ENCODE results near the gene PLEKHA5.

DNA sequence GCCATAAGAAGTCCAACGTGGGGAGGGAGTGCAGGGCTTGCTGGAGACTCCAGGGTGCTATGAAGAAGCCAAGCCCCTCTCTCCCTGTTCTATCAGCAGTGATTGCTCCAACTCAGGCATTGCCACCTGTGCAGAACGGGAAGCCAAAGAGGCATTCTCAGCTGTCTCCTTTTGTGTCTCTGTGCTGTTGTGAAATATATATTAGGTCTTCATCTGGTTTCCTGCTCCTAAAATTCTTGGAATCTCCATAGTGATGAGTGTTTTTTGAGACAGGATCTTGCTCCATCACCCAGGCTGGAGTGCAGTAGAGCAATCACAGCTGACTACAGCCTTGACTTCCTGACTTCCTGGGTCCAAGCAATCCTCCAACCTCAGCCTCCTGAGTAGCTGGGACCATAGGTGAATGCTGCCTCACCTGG lies 258.6 kb downstream of the PLEKHA5 start:
- TF ChIP-seq, protein P1, sequence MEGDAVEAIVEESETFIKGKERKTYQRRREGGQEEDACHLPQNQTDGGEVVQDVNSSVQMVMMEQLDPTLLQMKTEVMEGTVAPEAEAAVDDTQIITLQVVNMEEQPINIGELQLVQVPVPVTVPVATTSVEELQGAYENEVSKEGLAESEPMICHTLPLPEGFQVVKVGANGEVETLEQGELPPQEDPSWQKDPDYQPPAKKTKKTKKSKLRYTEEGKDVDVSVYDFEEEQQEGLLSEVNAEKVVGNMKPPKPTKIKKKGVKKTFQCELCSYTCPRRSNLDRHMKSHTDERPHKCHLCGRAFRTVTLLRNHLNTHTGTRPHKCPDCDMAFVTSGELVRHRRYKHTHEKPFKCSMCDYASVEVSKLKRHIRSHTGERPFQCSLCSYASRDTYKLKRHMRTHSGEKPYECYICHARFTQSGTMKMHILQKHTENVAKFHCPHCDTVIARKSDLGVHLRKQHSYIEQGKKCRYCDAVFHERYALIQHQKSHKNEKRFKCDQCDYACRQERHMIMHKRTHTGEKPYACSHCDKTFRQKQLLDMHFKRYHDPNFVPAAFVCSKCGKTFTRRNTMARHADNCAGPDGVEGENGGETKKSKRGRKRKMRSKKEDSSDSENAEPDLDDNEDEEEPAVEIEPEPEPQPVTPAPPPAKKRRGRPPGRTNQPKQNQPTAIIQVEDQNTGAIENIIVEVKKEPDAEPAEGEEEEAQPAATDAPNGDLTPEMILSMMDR (IDR thresholded peaks at IDR 0.05) = no peak
- TF ChIP-seq POLR2A (IDR thresholded peaks at IDR 0.05) (no peak), POLR2AphosphoS5 (IDR thresholded peaks at IDR 0.05) (no peak), EP300 (IDR thresholded peaks at IDR 0.05) (no peak)
